SW480 (cell line): ENCODE data around the gene HIPK2.
"Not testable (repeated sequence)": the region's sequence is repeated elsewhere in the genome, so short reads cannot be mapped to it uniquely, and the experiment has no call there.

ENCODE experiments used
- DNase-seq: peaks from one replicate; pipeline ENCODE4 v3.0.0-alpha.2; 2016; ENCODE audit warnings: low spot score

HIPK2 gene

GRCh38 chr7:139566075-139566474 is 211.7 kb downstream of the HIPK2 start:
- DNase-seq: no peak

DNA sequence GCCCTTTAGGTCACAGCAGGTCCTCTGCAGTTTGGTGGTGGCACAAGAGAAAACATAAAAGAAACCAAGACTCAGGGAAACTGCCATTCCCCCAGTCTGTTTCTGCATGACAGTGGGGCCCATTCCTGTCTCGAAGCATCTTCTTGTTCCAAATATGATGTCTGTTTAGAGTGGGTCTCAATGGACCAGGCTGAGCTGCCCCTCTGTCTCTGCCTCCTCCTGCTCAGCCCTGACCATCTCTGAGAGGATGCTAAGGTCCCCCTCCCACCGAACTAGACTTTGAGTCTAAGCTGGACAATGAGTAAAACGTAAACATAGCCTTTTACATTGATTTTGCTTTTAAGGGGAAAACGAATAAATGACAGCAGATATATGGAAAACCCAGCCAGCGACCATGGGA is 213.9 kb downstream of the HIPK2 start:
- no peak for DNase-seq

DNA sequence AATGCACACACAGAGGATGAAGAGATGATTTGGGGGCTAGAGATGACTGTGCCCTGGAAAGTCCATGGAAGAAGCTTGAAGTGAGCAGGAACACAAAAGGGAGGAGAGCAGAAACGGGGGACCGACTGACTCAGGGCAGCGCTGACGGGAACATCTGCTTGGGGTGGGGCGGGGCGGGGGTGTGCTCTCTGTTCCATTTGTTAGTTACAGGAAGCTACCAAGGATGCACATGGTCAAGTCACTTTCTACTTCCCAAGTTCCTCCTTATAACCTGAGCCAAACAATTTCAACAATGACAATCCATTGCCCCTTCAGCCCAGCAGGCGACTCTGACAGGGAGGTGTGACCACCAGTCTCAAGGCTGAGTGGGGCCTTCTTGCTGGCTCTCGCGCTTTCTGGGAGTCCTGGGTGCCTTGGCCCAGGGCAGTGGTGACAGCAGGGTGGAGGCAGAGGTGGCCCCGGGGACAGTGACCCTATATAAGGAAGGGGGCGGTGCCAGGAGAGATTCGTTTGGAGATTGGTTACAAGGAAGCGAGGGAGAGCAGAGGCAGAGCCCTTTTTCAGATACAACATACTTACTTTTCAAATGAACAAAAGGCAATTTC is 214.7 kb downstream of the HIPK2 start:
- DNase-seq: no peak

DNA sequence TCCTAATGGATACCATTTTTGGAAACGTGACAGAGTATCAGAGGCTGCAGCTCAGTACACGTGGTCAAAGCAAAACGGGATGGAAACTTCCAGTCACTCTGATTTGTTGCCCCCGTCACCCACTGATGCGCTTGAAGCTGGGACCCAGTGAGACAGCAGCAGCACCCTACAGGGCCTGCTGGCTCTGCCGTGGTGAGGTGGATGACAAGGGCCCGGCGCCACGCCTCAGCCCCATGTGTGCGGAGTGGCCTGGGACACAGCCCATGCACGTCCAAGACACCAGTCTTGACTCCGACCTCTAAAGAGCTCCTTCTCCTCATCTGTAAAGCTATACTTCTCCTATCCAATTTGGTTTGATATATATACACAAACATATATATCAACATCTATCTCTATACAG is 215.3 kb downstream of the HIPK2 start:
- no peak for DNase-seq

- DNase-seq: no peak
These were observed 217.1 kb downstream of the HIPK2 start for GRCh38 chr7:139560678-139561077.

- DNase-seq: no peak
These were observed 217.6 kb downstream of the HIPK2 start for GRCh38 chr7:139560199-139560598.

GRCh38 chr7:139559364-139560105 is 218.3 kb downstream of the HIPK2 start:
- no peak for DNase-seq

DNA sequence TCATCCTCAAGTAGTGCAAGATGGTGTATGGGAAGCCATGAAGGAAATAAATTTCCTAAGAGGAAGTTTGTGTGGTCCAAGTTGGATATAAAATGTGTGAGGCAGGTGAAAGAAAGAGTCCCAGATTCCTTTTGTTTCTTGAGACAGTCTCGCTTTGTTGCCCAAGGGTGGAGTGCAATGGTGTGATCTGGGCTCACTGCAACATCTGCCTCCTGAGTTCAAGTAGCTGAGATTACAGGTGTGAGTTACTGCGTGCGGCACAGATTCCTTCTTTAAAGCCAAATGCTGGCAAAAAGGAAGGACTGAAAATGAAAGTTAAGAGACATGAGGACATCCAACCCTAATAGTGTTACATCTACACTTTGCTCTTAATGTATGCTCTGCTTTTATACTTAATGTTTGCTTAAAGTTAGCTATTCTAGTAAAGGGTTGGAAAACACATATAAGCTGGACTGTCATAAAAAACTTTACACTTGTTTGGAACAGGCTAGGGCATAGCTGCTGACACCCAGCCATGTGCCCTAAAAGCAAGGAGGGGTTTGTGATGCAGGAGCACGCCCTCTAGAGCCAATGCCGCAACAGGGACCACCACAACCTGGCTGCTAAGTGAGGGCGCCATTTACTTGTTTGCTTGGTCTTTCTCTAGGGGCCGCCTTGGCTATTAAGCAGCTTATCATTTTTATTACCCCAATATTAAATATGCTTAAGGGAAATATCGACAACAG is 219.8 kb downstream of the HIPK2 start:
- DNase-seq: no peak

GRCh38 chr7:139553991-139554700 is 223.7 kb downstream of the HIPK2 start:
- DNase-seq: not testable (repeated sequence)

DNA sequence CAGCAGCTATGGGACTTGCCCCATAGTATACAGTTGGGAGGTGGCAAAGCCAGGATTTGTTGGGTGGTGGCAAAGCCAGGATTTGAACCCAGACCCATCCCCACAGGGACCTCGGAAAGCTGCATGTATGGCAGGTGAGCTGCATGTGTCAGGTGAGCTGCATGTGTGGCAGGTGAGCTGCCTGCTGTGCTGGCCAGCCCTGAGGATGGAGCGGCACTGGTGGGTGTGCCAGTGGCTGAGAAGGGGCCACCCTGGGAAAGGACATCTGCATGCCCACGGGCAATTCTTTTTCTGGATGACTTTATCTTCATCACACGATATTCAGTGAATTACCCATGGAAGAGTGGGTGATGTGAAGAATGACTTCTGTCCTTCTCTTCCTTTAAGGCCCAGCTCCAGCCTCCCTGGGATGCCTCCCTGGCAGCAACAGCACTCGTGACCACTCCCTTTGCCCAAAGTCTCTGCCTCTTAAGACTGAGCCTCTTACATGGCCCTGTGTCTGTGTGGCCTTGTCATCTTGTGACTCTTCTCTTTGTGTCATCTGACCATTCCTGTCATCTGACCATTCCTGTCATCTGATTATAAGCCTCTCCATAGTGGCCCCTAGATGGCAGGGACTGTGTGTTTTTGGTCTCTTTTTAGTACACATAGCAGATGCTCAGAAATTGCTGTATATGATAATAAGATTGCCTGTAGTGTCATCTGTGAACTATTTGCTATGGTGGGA is 229.3 kb downstream of the HIPK2 start:
- DNase-seq: no peak

GRCh38 chr7:139544645-139545044 is 233.2 kb downstream of the HIPK2 start:
- DNase-seq: no peak

DNA sequence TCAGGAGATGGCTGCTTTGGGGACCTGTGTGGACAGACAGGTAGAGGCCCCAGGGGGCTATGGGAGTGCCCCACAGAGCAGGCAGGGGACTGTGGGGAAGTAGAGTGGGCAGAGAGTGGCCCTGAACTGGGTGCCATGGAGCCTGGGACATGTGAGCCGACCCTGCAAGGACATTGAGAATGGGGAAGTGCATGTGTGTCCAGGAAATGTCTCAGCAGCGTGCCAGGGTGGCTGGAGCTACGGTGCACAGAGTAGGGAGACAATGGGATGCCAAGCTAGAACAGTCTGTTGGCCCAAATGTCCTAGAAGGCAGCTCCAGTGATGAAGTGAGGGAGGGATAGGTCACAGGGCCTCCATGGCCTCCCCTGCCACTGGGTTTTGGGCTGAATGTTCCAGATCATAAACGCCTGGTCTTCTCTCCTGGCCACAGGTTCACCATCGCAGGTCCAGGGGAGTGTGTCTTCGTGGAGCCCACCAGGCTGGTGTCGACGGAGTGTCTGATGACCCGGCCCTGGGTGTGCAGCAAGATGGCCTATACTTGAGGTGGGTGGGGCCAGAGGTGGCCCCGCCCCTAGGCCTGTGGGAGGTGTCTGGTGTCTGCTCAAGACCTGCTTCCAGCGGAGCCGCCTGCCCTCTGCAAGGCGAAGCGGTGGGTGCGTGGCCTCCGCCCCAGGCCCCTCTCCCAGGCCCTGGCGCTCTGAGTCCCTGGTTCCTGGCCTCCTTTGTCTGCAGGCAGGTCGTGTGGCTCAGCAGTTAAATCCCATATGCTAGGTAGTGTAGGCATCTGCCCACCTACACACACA is 233.8 kb downstream of the HIPK2 start:
- DNase-seq: no peak

GRCh38 chr7:139542308-139543151 is 235.3 kb downstream of the HIPK2 start:
- DNase-seq: no peak

GRCh38 chr7:139541600-139542307 is 236.0 kb downstream of the HIPK2 start:
- no peak for DNase-seq

DNA sequence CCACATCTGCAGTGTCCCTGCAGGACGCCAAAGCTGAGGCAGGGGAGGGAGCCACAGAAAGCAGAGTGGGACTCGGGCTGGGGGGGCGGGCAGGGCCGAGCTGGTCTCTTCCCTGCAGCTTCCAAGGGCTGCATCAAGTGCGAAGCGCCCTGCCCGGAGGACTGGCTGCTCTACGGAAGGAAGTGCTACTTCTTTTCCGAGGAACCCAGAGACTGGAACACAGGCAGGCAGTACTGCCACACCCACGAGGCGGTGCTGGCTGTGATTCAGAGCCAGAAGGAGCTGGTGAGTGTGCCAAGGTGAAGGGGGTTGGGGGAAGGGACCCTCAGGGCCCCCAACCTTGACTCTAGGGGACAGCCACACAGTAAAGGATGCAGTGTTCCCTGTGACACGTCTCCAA is 237.6 kb downstream of the HIPK2 start:
- no peak for DNase-seq

- DNase-seq: no peak
These were observed 238.7 kb downstream of the HIPK2 start for GRCh38 chr7:139538881-139539635.

DNA sequence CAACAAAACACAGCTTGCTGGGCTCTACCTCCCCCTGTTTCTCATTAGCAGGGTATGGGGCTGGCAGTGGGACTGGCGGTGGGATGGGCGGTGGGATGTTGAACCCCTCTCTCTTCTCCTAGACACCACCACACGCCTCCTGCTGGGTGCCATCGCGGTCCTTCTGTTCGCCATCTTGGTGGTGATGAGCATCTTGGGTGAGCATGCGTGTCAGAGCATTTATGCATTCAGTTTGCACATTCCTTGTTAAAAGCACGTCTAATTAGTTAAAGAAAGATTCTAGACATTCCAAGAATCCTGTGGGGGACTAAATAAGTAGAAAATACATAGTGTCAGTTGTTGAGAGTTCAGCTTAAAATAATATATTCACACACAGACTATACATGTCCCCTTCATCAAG is 241.6 kb downstream of the HIPK2 start:
- DNase-seq: no peak

DNA sequence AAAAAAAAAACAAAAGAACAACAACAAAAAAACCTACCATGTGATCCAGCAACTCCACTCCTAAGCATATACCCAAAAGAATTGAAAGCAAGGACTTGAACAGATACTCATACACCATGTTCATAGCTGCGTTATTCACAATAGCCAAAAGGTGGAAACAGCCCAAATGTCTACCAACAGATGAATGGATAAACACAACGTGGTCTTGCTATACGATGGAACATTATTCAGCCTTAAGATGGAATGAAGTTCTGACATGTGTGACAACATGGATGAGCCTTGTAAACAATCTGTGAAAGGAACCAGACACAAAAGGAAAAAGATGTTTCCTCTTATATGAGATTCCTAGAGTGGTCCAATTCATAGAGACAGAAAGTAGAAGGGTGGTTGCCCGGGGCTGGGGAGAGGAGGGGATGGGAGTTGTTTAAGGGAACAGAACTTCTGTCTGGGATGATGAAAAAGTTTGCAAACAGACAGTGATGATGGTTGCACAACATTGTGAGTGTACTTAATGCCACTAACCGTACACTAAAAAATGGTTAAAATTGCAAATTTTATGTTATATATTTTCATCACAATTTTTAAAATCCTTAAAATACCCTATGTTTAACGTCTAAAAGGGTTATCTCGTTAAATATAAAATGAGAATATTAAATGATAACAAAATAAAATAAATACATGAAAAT is 242.7 kb downstream of the HIPK2 start:
- no peak for DNase-seq
